Measurements from ENCODE around the gene KRT6C. TPM values are rescaled to one million over a fixed set of nuclear protein-coding genes. Genes with fewer than 3 reads are reported as not detected.
"Not testable (repeated sequence)": the region's sequence is repeated elsewhere in the genome, so short reads cannot be mapped to it uniquely, and the experiment has no call there.

The KRT6C gene
- polyA plus RNA-seq, 1 experiment: not detected

- no peak for DNase-seq (ENCODE audit: low read depth)
- Histone ChIP-seq H3K4me3 (ENCODE audit: low read depth, low read length) (no peak overlapping the region), H3K27me3 (ENCODE audit: control insufficient read depth, insufficient read depth, low read length) (peaks cover 3% of the 10 kb centered on the region; the same call in 1 of the 2 replicates), H3K36me3 (ENCODE audit: control insufficient read depth, insufficient read depth, low read length) (no peaks in the 10 kb centered on the region)
- no peak for TF ChIP-seq CTCF (IDR thresholded peaks at IDR 0.05; ENCODE audit: insufficient read depth, low read depth, low read length)
- CTCF ChIA-PET: no interaction called here
- POLR2A ChIA-PET: no interaction called here
These were observed 25.4 kb downstream of the KRT6C start for GRCh38 chr12:52448228-52448627.

GRCh38 chr12:52447196-52447595 lies 26.4 kb downstream of the KRT6C start:
- H3K36me3 ChIP-seq (ENCODE audit: control insufficient read depth, insufficient read depth, low read length); H3K27me3 ChIP-seq (ENCODE audit: control insufficient read depth, insufficient read depth, low read length); H3K4me3 ChIP-seq (ENCODE audit: low read depth, low read length); POLR2A ChIA-PET; DNase-seq (ENCODE audit: low read depth); CTCF ChIA-PET: not testable (repeated sequence)

GRCh38 chr12:52446367-52447045 lies 27.1 kb downstream of the KRT6C start:
- no peak overlapping the region for H3K4me3 ChIP-seq (ENCODE audit: low read depth, low read length)
- CTCF ChIA-PET: interaction anchor here (0.6 kb wide), 1 partner anchor 509 kb away, joined by 3 read pairs; no protein-coding TSS in a partner anchor
- H3K27me3 ChIP-seq (ENCODE audit: control insufficient read depth, insufficient read depth, low read length): peaks cover 3% of the 10 kb centered on the region; the same call in 1 of the 2 replicates
- DNase-seq (ENCODE audit: low read depth): no peak
- no peak for TF ChIP-seq CTCF (IDR thresholded peaks at IDR 0.05; ENCODE audit: insufficient read depth, low read depth, low read length)
- POLR2A ChIA-PET: interaction anchor here (0.6 kb wide), 1 partner anchor 12 kb away, joined by 5 read pairs; no protein-coding TSS in a partner anchor
- H3K36me3 ChIP-seq (ENCODE audit: control insufficient read depth, insufficient read depth, low read length): no peaks in the 10 kb centered on the region

- Histone ChIP-seq H3K4me3 (ENCODE audit: low read depth, low read length) (no peak overlapping the region), H3K27me3 (ENCODE audit: control insufficient read depth, insufficient read depth, low read length) (peaks cover 3% of the 10 kb centered on the region; the same call in 1 of the 2 replicates), H3K36me3 (ENCODE audit: control insufficient read depth, insufficient read depth, low read length) (no peaks in the 10 kb centered on the region)
- DNase-seq (ENCODE audit: low read depth): no peak
- ChIA-PET POLR2A (no interaction called here), CTCF (no interaction called here)
- TF ChIP-seq CTCF (IDR thresholded peaks at IDR 0.05; ENCODE audit: insufficient read depth, low read depth, low read length): no peak
These were observed 27.7 kb downstream of the KRT6C start for GRCh38 chr12:52445876-52446275.

GRCh38 chr12:52444647-52445595 lies 28.7 kb downstream of the KRT6C start:
- H3K27me3 ChIP-seq (ENCODE audit: control insufficient read depth, insufficient read depth, low read length): peaks cover 3% of the 10 kb centered on the region; the same call in 1 of the 2 replicates
- CTCF ChIA-PET: interaction anchor here (1.3 kb wide), 1 partner anchor 7 kb away, joined by 4 read pairs; the partner anchor contains the start of gene KRT6B
- no peaks in the 10 kb centered on the region for H3K36me3 ChIP-seq (ENCODE audit: control insufficient read depth, insufficient read depth, low read length)
- no peak overlapping the region for H3K4me3 ChIP-seq (ENCODE audit: low read depth, low read length)
- no peak for TF ChIP-seq CTCF (IDR thresholded peaks at IDR 0.05; ENCODE audit: insufficient read depth, low read depth, low read length)
- POLR2A ChIA-PET: no interaction called here
- no peak for DNase-seq (ENCODE audit: low read depth)

Data from BJ (cell line).